ENCODE results near the gene VANGL1. TPM values are rescaled to one million over a fixed set of nuclear protein-coding genes. Genes with fewer than 3 reads are reported as not detected.

VANGL1 gene
- total and polyA plus RNA-seq, 2 of the 8 experiments (the other 6 are each of a cell fraction or from before 2014, with no cell fraction given), result 9.4 to 13.4 TPM

DNA sequence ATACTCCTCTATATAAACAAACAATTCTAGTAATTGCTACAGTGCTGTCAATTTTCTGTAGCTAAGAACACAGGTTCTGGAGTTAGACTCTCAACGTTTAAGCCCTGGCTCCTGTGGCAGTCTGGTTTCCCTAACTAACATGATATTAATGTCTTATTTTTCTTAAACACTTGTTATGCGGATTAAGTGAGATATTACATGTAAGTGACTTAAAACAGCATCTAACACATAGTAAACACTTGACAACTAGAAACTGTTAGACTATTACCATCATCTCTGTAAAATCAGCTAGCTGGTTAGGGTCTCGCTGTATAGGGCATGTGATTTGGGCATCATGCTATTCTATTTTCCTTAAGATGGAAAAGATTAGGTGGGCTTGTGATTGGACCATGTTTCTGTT, 2.3 kb downstream of the VANGL1 start:
- Histone ChIP-seq H3K23ac (ENCODE audit: insufficient read length) (no peak overlapping the region), H4K5ac (ENCODE audit: insufficient read length, low read depth, low read length) (no peak overlapping the region), H4K91ac (replicated peaks; ENCODE audit: insufficient read length, low read length) (no peak overlapping the region), H3K36me3 (ENCODE audit: control insufficient read depth in 2 of 4, insufficient read depth in 4 of 4, low read length in 3 of 4) (no peaks in the 10 kb centered on the region), H3K9ac (replicated peaks in 1 of 4; ENCODE audit: extremely low read depth in 1 of 4, low read depth in 3 of 4, low read length in 3 of 4) (no peak overlapping the region), H3K23me2 (ENCODE audit: low read depth, low read length) (peaks cover 8% of the 10 kb centered on the region), H3K14ac (ENCODE audit: insufficient read length) (no peak overlapping the region), H2BK20ac (ENCODE audit: low read length) (no peak overlapping the region), H2AK5ac (ENCODE audit: low read depth, low read length) (no peak overlapping the region), H3K4me3 (ENCODE audit: extremely low read depth in 1 of 4, insufficient read depth in 2 of 4, low read depth in 3 of 4, low read length in 4 of 4) (0 out of 8 replicates have a peak overlapping the region, but pooled peaks of 1 of the 4 experiments have one; percentile 98), H2BK120ac (replicated peaks; ENCODE audit: low read depth, low read length) (no peak overlapping the region), H2AFZ (ENCODE audit: low read length) (no peak overlapping the region), H4K20me1 (replicated peaks in 1 of 2; ENCODE audit: control insufficient read depth in 1 of 2, insufficient read depth in 2 of 2, low read length in 2 of 2) (peaks cover 0 to 4% of the 10 kb centered on the region in 2 experiments), H3K27me3 (replicated peaks in 1 of 4; ENCODE audit: control insufficient read depth in 3 of 4, extremely low read depth in 1 of 4, insufficient read depth in 3 of 4, low read length in 3 of 4) (no peaks in the 10 kb centered on the region; a peak in 2 of 7 replicates), H2BK15ac (ENCODE audit: low read length) (no peak overlapping the region), H3K79me1 (ENCODE audit: low read depth, low read length) (0 out of 2 replicates have a peak, but pooled peaks cover 3% of the 10 kb centered on the region), H2BK12ac (ENCODE audit: low read depth, low read length) (no peak overlapping the region), H3K56ac (replicated peaks; ENCODE audit: insufficient read length, low read depth, low read length) (no peak overlapping the region), H4K8ac (ENCODE audit: extremely low read depth, insufficient read depth, low read length) (no peak overlapping the region), H3K4me1 (replicated peaks in 1 of 4; ENCODE audit: control insufficient read depth in 3 of 4, insufficient read depth in 4 of 4, low read length in 3 of 4) (peaks cover 8 to 26% (median 13%) of the 10 kb centered on the region in 4 experiments; a peak in 6 of 7 replicates), H3K27ac (ENCODE audit: low read depth, low read length) (no peak overlapping the region), H2BK5ac (ENCODE audit: low read depth, low read length) (no peak overlapping the region), H3K4me2 (ENCODE audit: insufficient read depth in 1 of 2, low read depth in 2 of 2, low read length in 2 of 2) (peak overlapping the region in 1 of 2 experiments; percentile 61; a peak in 1 of 4 replicates), H3K18ac (ENCODE audit: extremely low read depth, low read length) (no peak overlapping the region), H3K9me3 (ENCODE audit: insufficient read depth in 2 of 2, low read depth in 1 of 2, low read length in 1 of 2) (peaks cover 2 to 4% of the 10 kb centered on the region in 2 experiments; a peak in 2 of 4 replicates), H3K79me2 (ENCODE audit: control insufficient read depth in 1 of 2, insufficient read depth in 2 of 2, low read length in 2 of 2) (peaks cover 10 to 54% of the 10 kb centered on the region in 2 experiments; a peak in 3 of 4 replicates), H3K4ac (replicated peaks; ENCODE audit: insufficient read length, low read depth, low read length) (no peak overlapping the region)
- TF ChIP-seq TAF1 (IDR thresholded peaks at IDR 0.05; ENCODE audit: low read depth, low read length) (no peak), SAP30 (IDR thresholded peaks at IDR 0.05; ENCODE audit: insufficient read depth, insufficient replicate concordance, low read length) (no peak), CTBP2 (IDR thresholded peaks at IDR 0.05; ENCODE audit: borderline replicate concordance, insufficient read depth, insufficient read length, low read length) (no peak), RNF2 (IDR thresholded peaks at IDR 0.05; ENCODE audit: borderline replicate concordance, low read depth, low read length, missing control alignments, poor library complexity, severe bottlenecking) (no peak), CREB1 (IDR thresholded peaks at IDR 0.05) (no peak)
- WGBS, 2 experiments (ENCODE audit: extremely low coverage in 1 of 2, insufficient coverage in 1 of 2, insufficient read length in 1 of 2, insufficient replicate concordance in 2 of 2, low coverage in 1 of 2, low lambda C conversion rate in 2 of 2, missing lambda C conversion rate in 1 of 2), result 89% methylated on average over 3 of the region's 3 CpGs; no CpG with 5 or more reads in 1 of the 2 experiments
- FAIRE-seq, result no peak
- ChIA-PET CTCF (ENCODE audit: partially characterized antibody) (interaction anchor here (1.4 to 1.7 kb wide), 2 partner anchors 20 to 36 kb away, joined by 3 to 5 read pairs; no protein-coding TSS in a partner anchor), POLR2A (ENCODE audit: partially characterized antibody) (no interaction called here)
- no peak for DNase-seq (ENCODE audit: low read depth in 1 of 2, low spot score in 2 of 2)

Measured in H1 (cell line).